GM12874 (cell line): ENCODE data around the gene RASGRP4.

Experiments used
- TF ChIP-seq, protein P1 (sequence below): IDR thresholded peaks from 2 replicates; pipeline ENCODE4 v1.5.1; 2011; ENCODE audit warnings: low read depth, mild to moderate bottlenecking, control low read depth, low read length, moderate library complexity; ENCODE audit not compliant: insufficient read depth

Gene RASGRP4

DNA sequence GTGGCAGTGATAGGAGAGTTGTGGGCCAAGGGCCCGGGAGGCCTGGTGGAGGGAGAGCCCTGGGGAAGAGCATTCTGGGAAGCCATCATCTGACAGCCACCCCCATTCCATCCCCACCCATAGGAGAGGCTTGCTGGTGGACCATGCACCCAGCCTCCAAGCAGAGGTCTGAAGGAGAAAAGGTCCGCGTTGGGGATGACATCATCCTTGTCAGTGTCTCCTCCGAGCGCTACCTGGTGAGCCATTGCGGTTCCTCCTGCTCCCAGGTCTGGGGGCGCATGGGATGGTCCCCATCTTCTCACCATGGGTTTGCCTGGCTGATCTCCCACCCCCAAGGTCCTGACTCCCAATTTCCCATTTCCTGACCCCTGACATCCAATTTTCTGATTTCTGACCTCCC, 18.0 kb upstream of the RASGRP4 start:
- TF ChIP-seq, protein P1, sequence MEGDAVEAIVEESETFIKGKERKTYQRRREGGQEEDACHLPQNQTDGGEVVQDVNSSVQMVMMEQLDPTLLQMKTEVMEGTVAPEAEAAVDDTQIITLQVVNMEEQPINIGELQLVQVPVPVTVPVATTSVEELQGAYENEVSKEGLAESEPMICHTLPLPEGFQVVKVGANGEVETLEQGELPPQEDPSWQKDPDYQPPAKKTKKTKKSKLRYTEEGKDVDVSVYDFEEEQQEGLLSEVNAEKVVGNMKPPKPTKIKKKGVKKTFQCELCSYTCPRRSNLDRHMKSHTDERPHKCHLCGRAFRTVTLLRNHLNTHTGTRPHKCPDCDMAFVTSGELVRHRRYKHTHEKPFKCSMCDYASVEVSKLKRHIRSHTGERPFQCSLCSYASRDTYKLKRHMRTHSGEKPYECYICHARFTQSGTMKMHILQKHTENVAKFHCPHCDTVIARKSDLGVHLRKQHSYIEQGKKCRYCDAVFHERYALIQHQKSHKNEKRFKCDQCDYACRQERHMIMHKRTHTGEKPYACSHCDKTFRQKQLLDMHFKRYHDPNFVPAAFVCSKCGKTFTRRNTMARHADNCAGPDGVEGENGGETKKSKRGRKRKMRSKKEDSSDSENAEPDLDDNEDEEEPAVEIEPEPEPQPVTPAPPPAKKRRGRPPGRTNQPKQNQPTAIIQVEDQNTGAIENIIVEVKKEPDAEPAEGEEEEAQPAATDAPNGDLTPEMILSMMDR: no peak

- TF ChIP-seq, protein P1: no peak
Observed at GRCh38 chr19:38443458-38443999, 17.5 kb upstream of the RASGRP4 start.

- TF ChIP-seq, protein P1: no peak
Observed at GRCh38 chr19:38442736-38443135, 16.7 kb upstream of the RASGRP4 start.

DNA sequence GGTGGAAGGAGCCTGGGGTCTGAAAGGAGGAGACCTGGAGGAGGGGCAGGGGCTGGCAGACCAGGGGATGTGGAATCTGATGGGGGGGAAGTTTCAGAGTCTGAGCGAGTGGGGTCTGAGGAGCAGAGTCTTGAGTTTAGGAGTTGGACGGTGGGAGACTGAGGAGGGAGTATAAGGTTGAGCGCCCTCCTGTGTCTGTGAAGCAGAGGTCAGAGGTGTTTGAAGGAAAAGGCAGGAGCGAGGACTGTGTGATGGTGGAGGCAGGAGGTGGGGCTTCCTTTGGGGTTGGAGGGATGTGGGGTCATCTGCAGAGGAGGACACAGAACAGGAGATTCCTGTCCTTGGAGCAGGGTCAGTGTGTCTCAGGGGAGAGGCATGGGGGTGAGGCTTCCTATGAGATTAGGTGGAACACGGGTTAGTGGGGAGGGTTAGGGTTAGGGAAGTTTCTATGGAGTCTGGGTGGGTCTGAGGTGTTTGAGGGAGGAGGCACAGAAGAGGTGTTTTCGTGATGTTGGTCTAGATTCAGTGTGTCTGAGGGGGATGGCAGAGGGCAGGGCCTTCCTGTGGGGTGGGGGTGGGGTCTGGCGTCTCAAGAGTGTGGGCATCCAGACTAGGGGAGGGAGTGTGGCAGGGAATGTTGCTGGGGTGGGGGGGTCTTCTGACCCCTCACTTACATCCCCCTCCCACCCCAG, 15.8 kb upstream of the RASGRP4 start:
- TF ChIP-seq, protein P1: no peak

DNA sequence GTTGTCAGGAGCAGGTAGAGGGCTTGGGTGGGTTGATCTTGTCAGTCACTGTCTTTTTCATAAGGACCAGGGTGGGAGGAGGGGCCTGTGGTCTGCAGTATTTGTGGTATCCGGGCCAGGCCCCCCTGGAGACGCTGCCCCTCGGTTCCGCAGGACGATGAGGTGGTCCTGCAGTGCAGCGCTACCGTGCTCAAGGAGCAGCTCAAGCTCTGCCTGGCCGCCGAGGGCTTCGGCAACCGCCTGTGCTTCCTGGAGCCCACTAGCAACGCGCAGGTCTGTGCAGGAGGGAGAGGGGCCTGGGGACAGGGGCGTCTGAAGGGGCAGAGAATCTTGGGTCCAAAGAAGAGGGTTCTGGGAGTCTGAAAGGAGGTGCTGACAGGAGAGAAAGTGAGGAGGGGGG, 14.6 kb upstream of the RASGRP4 start:
- TF ChIP-seq, protein P1: no peak

GRCh38 chr19:38437917-38438316, 11.9 kb upstream of the RASGRP4 start:
- TF ChIP-seq, protein P1: no peak

DNA sequence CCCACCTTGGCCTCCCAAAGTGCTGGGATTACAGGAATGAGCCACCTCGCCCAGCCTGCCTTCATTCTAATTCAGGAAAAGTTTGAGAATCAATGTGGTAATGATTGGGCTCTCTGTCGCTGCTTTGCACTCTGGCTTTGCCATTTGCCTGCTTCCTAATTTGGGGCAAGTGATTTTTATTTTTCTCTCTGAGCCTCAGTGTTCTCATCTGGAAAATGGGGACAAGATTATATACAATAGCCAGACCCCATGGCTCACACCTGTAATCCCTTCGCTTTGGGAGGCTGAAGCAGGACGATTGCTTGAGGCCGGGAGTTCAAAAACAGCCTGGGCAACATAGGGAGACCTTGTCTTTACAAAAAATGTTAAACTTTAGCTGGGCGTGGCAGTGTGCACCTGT, 11.3 kb upstream of the RASGRP4 start:
- TF ChIP-seq, protein P1: no peak
